ENCODE results near the gene SRSF8. TPM values are rescaled to one million over a fixed set of nuclear protein-coding genes. Genes with fewer than 3 reads are reported as not detected.

Gene SRSF8, protein sequence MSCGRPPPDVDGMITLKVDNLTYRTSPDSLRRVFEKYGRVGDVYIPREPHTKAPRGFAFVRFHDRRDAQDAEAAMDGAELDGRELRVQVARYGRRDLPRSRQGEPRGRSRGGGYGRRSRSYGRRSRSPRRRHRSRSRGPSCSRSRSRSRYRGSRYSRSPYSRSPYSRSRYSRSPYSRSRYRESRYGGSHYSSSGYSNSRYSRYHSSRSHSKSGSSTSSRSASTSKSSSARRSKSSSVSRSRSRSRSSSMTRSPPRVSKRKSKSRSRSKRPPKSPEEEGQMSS
- 32.9 and 65.5 TPM in 2 replicates for polyA plus RNA-seq

DNA sequence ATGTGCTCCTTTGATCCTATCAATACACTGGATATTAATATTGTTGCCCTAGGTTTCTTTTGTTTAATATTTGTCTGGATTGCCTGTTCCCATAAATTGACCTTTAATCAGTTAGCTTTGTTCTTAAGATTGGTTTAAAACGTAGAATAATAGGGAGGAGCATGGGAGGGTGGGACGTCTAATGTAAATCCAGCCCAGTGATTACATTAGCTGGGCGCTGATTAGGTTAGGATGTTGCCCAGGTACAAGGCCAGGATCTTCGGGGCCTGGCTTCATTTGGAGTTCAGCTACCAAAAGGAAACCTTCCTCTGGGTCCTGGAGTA, at the start of gene SRSF8:
Gene SRSF8, plus strand, starts transcription at position 204 of the 323 bp plus-strand sequence. CDS start 308 bp downstream, outside the sequence.

DNA sequence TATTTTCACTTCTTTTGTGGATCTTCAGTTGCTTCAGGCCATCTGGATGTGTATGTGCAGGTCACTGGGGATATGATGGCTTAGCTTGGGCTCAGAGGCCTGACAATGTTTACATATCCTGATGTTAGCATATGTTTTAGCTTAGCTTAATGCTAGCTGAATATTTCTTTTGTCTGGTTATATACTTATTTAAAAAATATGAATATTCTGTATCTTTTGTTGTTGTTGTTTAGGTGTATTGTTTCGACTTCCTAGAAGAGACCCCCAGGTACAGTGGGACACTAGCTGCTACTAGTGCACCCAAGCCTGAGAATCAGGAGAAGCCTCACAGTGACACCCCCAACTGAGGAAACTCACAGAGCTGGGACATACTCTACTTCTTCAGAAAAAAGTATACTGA, 41.8 kb upstream of the SRSF8 start, which contains the start of gene KDM4E:
Gene KDM4E, plus strand, starts transcription at position 301 of the 400 bp plus-strand sequence. CDS start 300 bp downstream, outside the sequence.

DNA sequence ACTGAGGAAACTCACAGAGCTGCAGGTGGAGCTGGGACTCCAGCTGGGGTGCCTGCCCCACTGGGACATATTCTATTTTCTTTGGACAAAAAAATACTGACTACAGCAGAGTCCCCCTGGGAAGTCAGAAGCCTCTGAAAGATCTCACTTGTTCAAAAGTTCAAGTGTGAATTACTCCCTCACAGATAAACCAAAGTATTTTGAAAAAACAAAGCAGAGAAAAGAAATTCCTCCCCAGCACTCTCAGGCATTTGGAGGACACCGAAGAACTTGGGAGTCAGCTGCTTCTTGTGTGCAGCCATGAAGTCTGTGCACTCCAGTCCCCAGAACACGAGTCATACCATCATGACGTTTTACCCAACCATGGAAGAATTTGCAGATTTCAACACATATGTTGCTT, 17.6 kb upstream of the SRSF8 start, which contains the start of gene KDM4F:
Gene KDM4F, plus strand, starts transcription at position 301 of the 400 bp plus-strand sequence.

DNA sequence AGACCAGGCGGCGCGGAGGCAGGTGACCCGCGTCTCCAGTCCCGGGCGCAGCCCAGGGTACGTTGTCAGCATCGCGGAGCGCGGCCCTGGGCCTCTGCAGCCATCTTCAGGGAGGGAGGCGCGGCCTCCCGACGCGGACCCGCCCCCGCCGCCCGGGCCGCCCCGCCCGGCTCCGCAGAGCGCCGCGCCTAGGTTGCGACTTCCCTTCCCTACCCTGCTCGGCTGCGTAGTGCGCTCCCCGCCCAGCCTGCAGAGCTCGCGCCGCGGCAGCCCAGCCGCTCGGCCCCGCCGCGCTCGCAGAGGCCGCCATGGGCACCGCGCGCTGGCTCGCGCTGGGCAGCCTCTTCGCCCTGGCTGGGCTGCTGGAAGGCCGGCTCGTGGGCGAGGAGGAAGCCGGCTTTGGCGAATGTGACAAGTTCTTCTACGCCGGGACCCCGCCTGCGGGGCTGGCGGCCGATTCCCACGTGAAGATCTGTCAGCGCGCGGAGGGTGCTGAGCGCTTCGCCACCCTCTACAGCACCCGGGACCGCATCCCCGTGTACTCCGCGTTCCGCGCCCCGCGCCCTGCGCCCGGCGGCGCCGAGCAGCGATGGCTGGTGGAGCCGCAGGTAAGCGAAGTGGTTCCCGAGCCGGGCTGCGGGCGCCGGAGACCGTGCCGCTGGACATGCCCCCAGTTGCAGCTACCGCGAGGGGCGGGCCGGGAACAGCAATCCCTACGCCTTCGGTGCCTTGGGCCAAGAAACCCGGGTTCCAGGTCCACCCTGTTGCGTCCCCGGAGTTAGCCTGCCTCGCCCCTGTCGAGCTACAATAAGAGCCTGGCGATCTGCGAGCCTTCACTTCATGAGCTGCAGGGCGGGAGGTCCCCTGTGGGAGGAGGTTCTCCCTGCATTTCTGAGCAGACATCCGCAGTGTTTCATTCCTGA, 23.2 kb downstream of the SRSF8 start, which contains the start of gene ENDOD1:
Gene ENDOD1, plus strand, starts transcription at position 227 of the 923 bp plus-strand sequence. Its CDS starts 82 bp downstream, at position 309.

Other genes with a start within 250 kb of the SRSF8 start
- 204 and 241 TPM in 2 replicates for gene CWC15, start 93.4 kb upstream of the SRSF8 start, polyA plus RNA-seq
- 1.1 and 3.4 TPM in 2 replicates for gene KDM4D, start 93.2 kb upstream of the SRSF8 start, polyA plus RNA-seq
- gene KDM4E, start 41.7 kb upstream of the SRSF8 start, polyA plus RNA-seq, result not detected in 2 replicates
- gene KDM4F, start 17.5 kb upstream of the SRSF8 start, polyA plus RNA-seq, result not detected in 2 replicates
- 15.9 and 23.5 TPM in 2 replicates for gene ENDOD1, start 22.9 kb downstream of the SRSF8 start, polyA plus RNA-seq
- 15.6 and 26.0 TPM in 2 replicates for gene SESN3, start 164.3 kb downstream of the SRSF8 start, polyA plus RNA-seq

Data from Purkinje cell (primary cell).